HG02885 (cell line): ENCODE measurements around the gene KLHL22.
"Not testable (repeated sequence)": the region's sequence is repeated elsewhere in the genome, so short reads cannot be mapped to it uniquely, and the experiment has no call there.

Source experiments
- ATAC-seq: cut with Tn5 transposase; IDR thresholded peaks from one replicate; pipeline ENCODE4 v1.9.1; 2021; ENCODE audit warnings: mild to moderate bottlenecking; ENCODE audit not compliant: unreplicated experiment, poor library complexity

The KLHL22 gene

GRCh38 chr22:20506543-20507252 is 11.1 kb upstream of the KLHL22 start:
- ATAC-seq, result no peak

- not testable (repeated sequence) for ATAC-seq
These were observed 8.8 kb upstream of the KLHL22 start for GRCh38 chr22:20504293-20504922.

- ATAC-seq, result no peak
These were observed 8.2 kb upstream of the KLHL22 start for GRCh38 chr22:20503816-20504215.

- ATAC-seq, result no peak
These were observed 4.2 kb upstream of the KLHL22 start for GRCh38 chr22:20499769-20500168.

- ATAC-seq, result no peak
These were observed 3.3 kb upstream of the KLHL22 start for GRCh38 chr22:20498913-20499312.

- no peak for ATAC-seq
These were observed 1.8 kb upstream of the KLHL22 start for GRCh38 chr22:20497426-20497825.

GRCh38 chr22:20495861-20496681 is 476 bp upstream of the KLHL22 start:
- ATAC-seq, result peak; percentile 86

- ATAC-seq, result no peak
These were observed 4.2 kb downstream of the KLHL22 start for GRCh38 chr22:20491346-20491745.

- ATAC-seq, result no peak
These were observed 4.7 kb downstream of the KLHL22 start for GRCh38 chr22:20490941-20491307.

- no peak for ATAC-seq
These were observed 5.2 kb downstream of the KLHL22 start for GRCh38 chr22:20490183-20490940.

GRCh38 chr22:20488946-20489345 is 6.6 kb downstream of the KLHL22 start:
- no peak for ATAC-seq

GRCh38 chr22:20487715-20488114 is 7.9 kb downstream of the KLHL22 start:
- ATAC-seq, result no peak

- no peak for ATAC-seq
These were observed 9.4 kb downstream of the KLHL22 start for GRCh38 chr22:20486229-20486628.

GRCh38 chr22:20484948-20485683 is 10.5 kb downstream of the KLHL22 start:
- ATAC-seq, result no peak

GRCh38 chr22:20483771-20484170 is 11.8 kb downstream of the KLHL22 start:
- no peak for ATAC-seq

GRCh38 chr22:20483143-20483506 is 12.5 kb downstream of the KLHL22 start:
- not testable (repeated sequence) for ATAC-seq

GRCh38 chr22:20479612-20480196 is 15.9 kb downstream of the KLHL22 start:
- no peak for ATAC-seq

GRCh38 chr22:20478059-20478458 is 17.5 kb downstream of the KLHL22 start:
- ATAC-seq, result not testable (repeated sequence)

- ATAC-seq, result not testable (repeated sequence)
These were observed 20.0 kb downstream of the KLHL22 start for GRCh38 chr22:20475569-20475968.

- ATAC-seq, result no peak
These were observed 20.5 kb downstream of the KLHL22 start for GRCh38 chr22:20475115-20475436.
